K562 (cell line): ENCODE measurements around the gene MYO7A. TPM values are rescaled to one million over a fixed set of nuclear protein-coding genes. Genes with fewer than 3 reads are reported as not detected.

Source experiments
- ATAC-seq: fragments of 200-7000 bp; cut with Tn5 transposase; 3 replicates; pipeline ENCODE4 v1.9.1; 2020; ENCODE audit warnings: moderate library complexity
- BruUV-seq: library from RNA; stranded (reverse); fragments of 400-500 nt; replicated peaks from 2 replicates; lab custom pipeline; 2021; lab: Mats Ljungman, UMichigan
- CTCF ChIA-PET: fragments of 300-600 bp; formaldehyde crosslinking; extraction: SDS; loops from one replicate; lab custom pipeline; 2021; ENCODE audit warnings: low intra/inter-chr PET ratio; lab: Yijun Ruan, JAX
- POLR2A ChIA-PET: fragments of 300-600, 350-650 bp; sonication (Branson Sonifier 250); formaldehyde crosslinking; extraction: SDS; loops from one replicate; lab custom pipeline; 2021; ENCODE audit warnings: antibody characterized with exemption, inconsistent platforms; lab: Yijun Ruan, JAX
- DNase-seq, 4 experiments: peaks; one replicate each; pipeline versions ENCODE4 v3.0.0 to v3.0.0-alpha.2; 2011 to 2018; ENCODE audit warnings: low spot score in 3 of 4, mixed read lengths in 3 of 4; ENCODE audit errors: extremely low read depth in 1 of 4
- FAIRE-seq: peaks from 2 replicates; lab custom pipeline; 2011; peaks lifted over from hg19 to GRCh38; lab: Jason Lieb, UNC
- H2AFZ ChIP-seq: 2 replicates; pipeline ENCODE4 v1.6.0; 2011; ENCODE audit warnings: low read depth, low read length, control low read depth, inconsistent platforms
- H3K27ac ChIP-seq: fragments of 200-600 bp; 3 replicates; pipeline ENCODE4 v1.8.0; 2011; ENCODE audit warnings: low read depth, mild to moderate bottlenecking, control low read depth, inconsistent platforms, low read length, moderate library complexity, mixed read lengths; ENCODE audit errors: extremely low read depth
- H3K27me3 ChIP-seq, 2 experiments: fragments of 300-600 bp in 1 of 2; 2 replicates in 1 of 2; 3 replicates in 1 of 2; pipeline versions ENCODE4 v1.6.0 to v1.8.0; 2011; ENCODE audit warnings: inconsistent platforms in 2 of 2, low read length in 2 of 2, mild to moderate bottlenecking in 1 of 2, mixed read lengths in 1 of 2, moderate library complexity in 1 of 2; ENCODE audit not compliant: control insufficient read depth in 2 of 2, insufficient read depth in 2 of 2
- H3K36me3 ChIP-seq: fragments of 300-600 bp; 3 replicates; pipeline ENCODE4 v1.8.0; 2011; ENCODE audit warnings: mild to moderate bottlenecking, low read length, inconsistent platforms; ENCODE audit not compliant: control insufficient read depth, insufficient read depth
- H3K4me1 ChIP-seq, 2 experiments: fragments of 200-600 bp in 1 of 2; replicated peaks in 1 of 2; 2 replicates in 1 of 2; 3 replicates in 1 of 2; pipeline versions ENCODE4 v1.5.1 to v1.8.0; 2011; ENCODE audit warnings: inconsistent platforms in 2 of 2, low read length in 2 of 2, mild to moderate bottlenecking in 1 of 2, mixed read lengths in 1 of 2, moderate library complexity in 1 of 2; ENCODE audit not compliant: control insufficient read depth in 2 of 2, insufficient read depth in 2 of 2
- H3K4me2 ChIP-seq: 2 replicates; pipeline ENCODE4 v1.6.1; 2011; ENCODE audit warnings: low read length, control low read depth, inconsistent platforms, mixed read lengths; ENCODE audit not compliant: insufficient read depth
- H3K4me3 ChIP-seq: fragments of 200-600 bp; sonication (generic), shearing (Covaris generic); 2 replicates; pipeline ENCODE4 v1.5.1; 2016; ENCODE audit warnings: control low read depth, inconsistent platforms
- H3K79me2 ChIP-seq: fragments of 200-600 bp; 3 replicates; pipeline ENCODE4 v1.8.0; 2011; ENCODE audit warnings: low read length, inconsistent platforms; ENCODE audit not compliant: control insufficient read depth, insufficient read depth
- H3K9ac ChIP-seq, 2 experiments: 2 replicates each; pipeline versions ENCODE4 v1.6.0 to v1.6.1; 2011; ENCODE audit warnings: low read depth in 2 of 2, low read length in 2 of 2, control low read depth in 1 of 2, inconsistent platforms in 1 of 2, mild to moderate bottlenecking in 1 of 2, mixed read lengths in 1 of 2; ENCODE audit not compliant: insufficient read depth in 1 of 2
- H3K9me1 ChIP-seq: one replicate; pipeline ENCODE4 v1.6.0; 2011; ENCODE audit warnings: inconsistent platforms, mild to moderate bottlenecking, low read length, moderate library complexity; ENCODE audit not compliant: control insufficient read depth, insufficient read depth
- H3K9me3 ChIP-seq: replicated peaks from 2 replicates; pipeline ENCODE4 v1.5.1; 2011; ENCODE audit warnings: low read depth, low read length, inconsistent platforms; ENCODE audit not compliant: control insufficient read depth, insufficient read depth
- H4K20me1 ChIP-seq: replicated peaks from 2 replicates; pipeline ENCODE4 v1.6.1; 2011; ENCODE audit warnings: low read length, inconsistent platforms, mixed read lengths; ENCODE audit not compliant: control insufficient read depth, insufficient read depth
- BCLAF1 ChIP-seq, 2 experiments: fragments of 450-650 bp in 1 of 2; IDR thresholded peaks; 2 replicates each; pipeline ENCODE4 v1.6.1; 2011 to 2017; ENCODE audit warnings: low read depth in 2 of 2, antibody characterized with exemption in 1 of 2, borderline replicate concordance in 1 of 2, low read length in 1 of 2, mild to moderate bottlenecking in 1 of 2, mixed read lengths in 1 of 2; ENCODE audit not compliant: control insufficient read depth in 1 of 2
- GABPB2 ChIP-seq: fragments of 250-450 bp; sonication (Bioruptor Pico); conservative IDR thresholded peaks from 2 replicates; pipeline ENCODE4 v1.5.1; 2021; ENCODE audit warnings: mild to moderate bottlenecking
- MCM7 ChIP-seq, 2 experiments: fragments of 450-650 bp; IDR thresholded peaks; 2 replicates each; pipeline ENCODE4 v1.6.1; 2016 to 2018
- SREBF1 ChIP-seq: fragments of 150-350 bp; IDR thresholded peaks from 2 replicates; pipeline ENCODE4 v1.6.1; 2014; ENCODE audit warnings: antibody characterized with exemption, low read depth, low read length, borderline replicate concordance
- STAT5A ChIP-seq: IDR thresholded peaks from 2 replicates; pipeline ENCODE4 v1.6.1; 2012; ENCODE audit warnings: low read length, inconsistent platforms, borderline replicate concordance
- TEAD4 ChIP-seq, 2 experiments: sonication (generic) in 1 of 2; formaldehyde crosslinking in 1 of 2; IDR thresholded peaks; 2 replicates each; pipeline versions ENCODE4 v1.6.1 to v1.8.0; 2012 to 2022; ENCODE audit warnings: borderline replicate concordance in 1 of 2, inconsistent platforms in 1 of 2, low read length in 1 of 2, mild to moderate bottlenecking in 1 of 2, missing genetic modification reagents in 1 of 2
- ZNF263 ChIP-seq: sonication (generic); formaldehyde crosslinking; IDR thresholded peaks from 2 replicates; pipeline ENCODE4 v1.8.0; 2022; ENCODE audit warnings: mild to moderate bottlenecking, missing genetic modification reagents, borderline replicate concordance
- WGBS: fragments of 100-300 bp; shearing (Covaris generic); methylation state at CpG from one replicate; pipeline ENCODE4 v1.1.6; 2016; ENCODE audit warnings: low coverage, mixed read lengths; ENCODE audit not compliant: insufficient coverage; ENCODE audit errors: missing lambda C conversion rate; 5-methylcytosine and 5-hydroxymethylcytosine counted together
- in situ Hi-C: fragments of 300-500 bp; cut with MboI; formaldehyde crosslinking; loops from 4 replicates; pipeline ENCODE4 v1.15.0; 2018; ENCODE audit warnings: inconsistent platforms, mixed read lengths
- intact Hi-C: fragments of 100-400 bp; cut with micrococcal nuclease; formaldehyde crosslinking; loops from 2 replicates; pipeline ENCODE4 v1.14.2; 2022
- polyA plus RNA-seq, 8 experiments: library from polyadenylated mRNA; depleted of rRNA in 4 of 8; stranded (reverse) in 5 of 8; unstranded in 3 of 8; fragments of >200 nt; fragmentation: Nextera tagmentation in 2 of 8; fragmentation: Illumina TruSeq in 1 of 8; extraction: Ambion mirVana in 2 of 8; extraction: Trizol in 1 of 8; gene quantifications; 2 replicates each; pipeline versions ENCODE4 v1.2.1 to v1.2.3, GENCODE V29; 2011 to 2014; ENCODE audit warnings: inconsistent platforms in 1 of 8, missing spikeins in 1 of 8
- total RNA-seq, 7 experiments: library from RNA; depleted of rRNA in 6 of 7; stranded (reverse); fragments of >200 nt in 6 of 7; fragmentation: Illumina TruSeq in 2 of 7; extraction: Trizol in 2 of 7; gene quantifications; 2 replicates each; pipeline versions ENCODE4 v1.2.1 to v1.2.3, GENCODE V29; 2011 to 2021; ENCODE audit warnings: low replicate concordance in 1 of 7

Gene MYO7A
- total and polyA plus RNA-seq, 9 of the 15 experiments (the other 6 are each of a cell fraction or from before 2014, with no cell fraction given) = 0.01 to 0.11 (median 0.07) TPM; not detected in 1

GRCh38 chr11:77154381-77155081 is 26.5 kb downstream of the MYO7A start:
- H4K20me1 ChIP-seq = no peaks in the 10 kb centered on the region; the same call in 1 of the 2 replicates
- H3K4me2 ChIP-seq = no peak overlapping the region
- WGBS = 0% methylated on average over 8 of the region's 10 CpGs
- H3K36me3 ChIP-seq = no peaks in the 10 kb centered on the region
- ATAC-seq = no peak
- no peak overlapping the region for H3K27ac ChIP-seq
- no peaks in the 10 kb centered on the region for H3K79me2 ChIP-seq
- no peak for FAIRE-seq
- no peak for TF ChIP-seq STAT5A
- no peak for TF ChIP-seq GABPB2 (CRISPR knock-in tag)
- TF ChIP-seq SREBF1 = no peak
- no peak for TF ChIP-seq ZNF263 (CRISPR knock-in tag)
- no peak for TF ChIP-seq BCLAF1 (IDR thresholded peaks at IDR 0.05; ENCODE audit: borderline replicate concordance in 1 of 2, control insufficient read depth in 1 of 2, low read depth in 2 of 2, low read length in 1 of 2)
- no peak for TF ChIP-seq TEAD4 (IDR thresholded peaks at IDR 0.05; ENCODE audit: low read length)
- no peak for TF ChIP-seq TEAD4 (CRISPR knock-in tag; IDR thresholded peaks at IDR 0.05; ENCODE audit: borderline replicate concordance)
- TF ChIP-seq MCM7 (IDR thresholded peaks at IDR 0.05) = no peak
- H3K27me3 ChIP-seq = peaks cover 18 to 93% of the 10 kb centered on the region in 2 experiments; a peak in 4 of 5 replicates
- intact Hi-C loops = no loop called here
- H3K9me1 ChIP-seq = no peaks in the 10 kb centered on the region
- H3K4me3 ChIP-seq = no peak overlapping the region
- H3K9ac ChIP-seq = no peak overlapping the region; a peak in 1 of 4 replicates
- DNase-seq = no peak
- H3K4me1 ChIP-seq = peaks cover 0 to 5% of the 10 kb centered on the region in 2 experiments; a peak in 2 of 5 replicates
- CTCF ChIA-PET = no interaction called here
- BruUV-seq = no TSS peak
- H3K9me3 ChIP-seq = no peaks in the 10 kb centered on the region
- POLR2A ChIA-PET = interaction anchor here (0.6 to 0.8 kb wide), 2 partner anchors 16 to 342 kb away, joined by 3 read pairs; no protein-coding TSS in a partner anchor
- no peak overlapping the region for H2AFZ ChIP-seq
- in situ Hi-C loops = no loop called here
